HG03060 (cell line): ENCODE measurements around the gene SEC63.

ENCODE experiments used
- ATAC-seq: cut with Tn5 transposase; IDR thresholded peaks from one replicate; pipeline ENCODE4 v1.9.1; 2021; ENCODE audit warnings: low read depth, moderate number of reproducible peaks; ENCODE audit not compliant: unreplicated experiment

Gene SEC63

GRCh38 chr6:107822176-107823046 is 135.6 kb downstream of the SEC63 start:
- no peak for ATAC-seq

GRCh38 chr6:107821591-107821990 is 136.4 kb downstream of the SEC63 start:
- no peak for ATAC-seq

DNA sequence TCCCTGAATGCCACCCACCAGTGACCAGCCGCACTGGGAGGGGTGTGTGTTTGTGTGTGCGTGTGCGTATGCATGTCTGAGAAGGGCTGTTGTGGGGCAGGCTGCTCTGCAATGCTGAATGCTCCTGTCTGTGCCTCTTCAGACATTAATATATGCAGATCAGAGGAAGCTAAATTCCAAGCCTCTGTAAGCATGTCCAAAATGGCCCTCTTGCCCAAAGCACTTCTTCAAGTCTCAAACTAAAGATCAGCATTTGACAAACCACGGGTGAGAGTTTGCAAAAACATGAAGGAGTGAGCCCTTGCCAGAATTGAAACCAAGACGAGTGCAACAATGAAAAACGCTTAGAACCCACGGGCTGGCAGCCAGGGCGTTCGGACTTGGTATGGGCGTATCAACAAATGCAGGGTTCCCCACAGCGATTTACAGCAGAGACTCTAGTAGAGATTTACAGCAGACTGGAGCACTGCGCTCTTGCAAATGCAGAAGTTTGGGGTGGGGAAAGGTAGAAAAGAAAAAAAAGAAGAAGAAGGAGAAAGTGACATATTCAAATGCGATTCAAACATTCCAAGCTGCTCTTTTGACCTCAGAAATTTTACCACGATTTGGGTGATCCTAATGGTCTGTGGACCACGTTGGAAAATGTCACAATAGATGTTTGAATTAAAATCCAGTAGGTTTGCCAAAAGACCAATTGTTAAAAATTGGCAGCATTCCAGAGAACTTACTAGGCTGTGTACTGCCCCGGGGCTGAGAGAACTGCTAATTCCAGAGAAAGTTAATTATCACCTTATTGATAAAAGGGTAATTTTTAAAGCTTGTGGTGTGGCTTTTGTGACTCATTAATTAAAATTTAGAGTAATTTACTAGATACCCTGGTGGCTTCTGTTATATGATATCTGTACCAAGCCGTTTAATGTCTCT is 137.4 kb downstream of the SEC63 start:
- no peak for ATAC-seq

DNA sequence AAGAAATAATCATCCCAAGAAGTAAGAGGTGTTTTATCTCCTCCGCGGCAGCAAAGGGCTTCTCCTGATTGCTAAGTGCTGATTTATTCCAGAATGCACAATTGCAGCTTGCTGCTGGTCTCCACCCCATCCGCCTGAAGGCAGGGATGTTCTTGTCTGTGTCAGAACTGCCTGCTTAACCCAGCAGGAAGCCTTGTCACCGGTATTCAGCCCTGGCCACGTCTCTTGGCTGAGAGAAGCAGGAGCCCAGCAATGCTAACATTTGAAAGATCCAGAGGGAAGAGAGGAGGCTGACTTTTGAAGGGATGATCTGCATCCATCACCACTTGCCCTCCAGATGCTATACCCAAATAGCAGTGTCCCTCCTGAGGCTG is 138.1 kb downstream of the SEC63 start:
- ATAC-seq, result no peak

- no peak for ATAC-seq
Observed at GRCh38 chr6:107819217-107819616, 138.8 kb downstream of the SEC63 start.

- ATAC-seq, result no peak
Observed at GRCh38 chr6:107818272-107818671, 139.7 kb downstream of the SEC63 start.

GRCh38 chr6:107817784-107818183 is 140.2 kb downstream of the SEC63 start:
- ATAC-seq, result no peak
